K562 (cell line): ENCODE data around the gene TBC1D1. TPM values are rescaled to one million over a fixed set of nuclear protein-coding genes. Genes with fewer than 3 reads are reported as not detected.

ENCODE experiments used
- ATAC-seq: fragments of 200-7000 bp; cut with Tn5 transposase; 3 replicates; pipeline ENCODE4 v1.9.1; 2020; ENCODE audit warnings: moderate library complexity
- BruUV-seq: library from RNA; stranded (reverse); fragments of 400-500 nt; replicated peaks from 2 replicates; lab custom pipeline; 2021; lab: Mats Ljungman, UMichigan
- CTCF ChIA-PET: fragments of 300-600 bp; formaldehyde crosslinking; extraction: SDS; loops from one replicate; lab custom pipeline; 2021; ENCODE audit warnings: low intra/inter-chr PET ratio; lab: Yijun Ruan, JAX
- POLR2A ChIA-PET: fragments of 300-600, 350-650 bp; sonication (Branson Sonifier 250); formaldehyde crosslinking; extraction: SDS; loops from one replicate; lab custom pipeline; 2021; ENCODE audit warnings: antibody characterized with exemption, inconsistent platforms; lab: Yijun Ruan, JAX
- DNase-seq, 4 experiments: peaks; one replicate each; pipeline versions ENCODE4 v3.0.0 to v3.0.0-alpha.2; 2011 to 2018; ENCODE audit warnings: low spot score in 3 of 4, mixed read lengths in 3 of 4; ENCODE audit errors: extremely low read depth in 1 of 4
- FAIRE-seq: peaks from 2 replicates; lab custom pipeline; 2011; peaks lifted over from hg19 to GRCh38; lab: Jason Lieb, UNC
- H2AFZ ChIP-seq: 2 replicates; pipeline ENCODE4 v1.6.0; 2011; ENCODE audit warnings: low read depth, low read length, control low read depth, inconsistent platforms
- H3K27ac ChIP-seq: fragments of 200-600 bp; 3 replicates; pipeline ENCODE4 v1.8.0; 2011; ENCODE audit warnings: low read depth, mild to moderate bottlenecking, control low read depth, inconsistent platforms, low read length, moderate library complexity, mixed read lengths; ENCODE audit errors: extremely low read depth
- H3K27me3 ChIP-seq, 2 experiments: fragments of 300-600 bp in 1 of 2; 2 replicates in 1 of 2; 3 replicates in 1 of 2; pipeline versions ENCODE4 v1.6.0 to v1.8.0; 2011; ENCODE audit warnings: inconsistent platforms in 2 of 2, low read length in 2 of 2, mild to moderate bottlenecking in 1 of 2, mixed read lengths in 1 of 2, moderate library complexity in 1 of 2; ENCODE audit not compliant: control insufficient read depth in 2 of 2, insufficient read depth in 2 of 2
- H3K36me3 ChIP-seq: fragments of 300-600 bp; 3 replicates; pipeline ENCODE4 v1.8.0; 2011; ENCODE audit warnings: mild to moderate bottlenecking, low read length, inconsistent platforms; ENCODE audit not compliant: control insufficient read depth, insufficient read depth
- H3K4me1 ChIP-seq, 2 experiments: fragments of 200-600 bp in 1 of 2; replicated peaks in 1 of 2; 2 replicates in 1 of 2; 3 replicates in 1 of 2; pipeline versions ENCODE4 v1.5.1 to v1.8.0; 2011; ENCODE audit warnings: inconsistent platforms in 2 of 2, low read length in 2 of 2, mild to moderate bottlenecking in 1 of 2, mixed read lengths in 1 of 2, moderate library complexity in 1 of 2; ENCODE audit not compliant: control insufficient read depth in 2 of 2, insufficient read depth in 2 of 2
- H3K4me2 ChIP-seq: 2 replicates; pipeline ENCODE4 v1.6.1; 2011; ENCODE audit warnings: low read length, control low read depth, inconsistent platforms, mixed read lengths; ENCODE audit not compliant: insufficient read depth
- H3K4me3 ChIP-seq: fragments of 200-600 bp; sonication (generic), shearing (Covaris generic); 2 replicates; pipeline ENCODE4 v1.5.1; 2016; ENCODE audit warnings: control low read depth, inconsistent platforms
- H3K79me2 ChIP-seq: fragments of 200-600 bp; 3 replicates; pipeline ENCODE4 v1.8.0; 2011; ENCODE audit warnings: low read length, inconsistent platforms; ENCODE audit not compliant: control insufficient read depth, insufficient read depth
- H3K9ac ChIP-seq, 2 experiments: 2 replicates each; pipeline versions ENCODE4 v1.6.0 to v1.6.1; 2011; ENCODE audit warnings: low read depth in 2 of 2, low read length in 2 of 2, control low read depth in 1 of 2, inconsistent platforms in 1 of 2, mild to moderate bottlenecking in 1 of 2, mixed read lengths in 1 of 2; ENCODE audit not compliant: insufficient read depth in 1 of 2
- H3K9me1 ChIP-seq: one replicate; pipeline ENCODE4 v1.6.0; 2011; ENCODE audit warnings: inconsistent platforms, mild to moderate bottlenecking, low read length, moderate library complexity; ENCODE audit not compliant: control insufficient read depth, insufficient read depth
- H3K9me3 ChIP-seq: replicated peaks from 2 replicates; pipeline ENCODE4 v1.5.1; 2011; ENCODE audit warnings: low read depth, low read length, inconsistent platforms; ENCODE audit not compliant: control insufficient read depth, insufficient read depth
- H4K20me1 ChIP-seq: replicated peaks from 2 replicates; pipeline ENCODE4 v1.6.1; 2011; ENCODE audit warnings: low read length, inconsistent platforms, mixed read lengths; ENCODE audit not compliant: control insufficient read depth, insufficient read depth
- ATF7 ChIP-seq: fragments of 450-650 bp; IDR thresholded peaks from 2 replicates; pipeline ENCODE4 v1.7.1; 2014; ENCODE audit warnings: mild to moderate bottlenecking, moderate library complexity
- BHLHE40 ChIP-seq: IDR thresholded peaks from 2 replicates; pipeline ENCODE4 v1.6.1; 2011; ENCODE audit warnings: low read length, improper control_type of control experiment
- BMI1 ChIP-seq: fragments of 150-350 bp; IDR thresholded peaks from 2 replicates; pipeline ENCODE4 v1.6.1; 2014; ENCODE audit warnings: low read length
- CCAR2 ChIP-seq: fragments of 200-400 bp; formaldehyde crosslinking; IDR thresholded peaks from 2 replicates; pipeline ENCODE4 v1.6.1; 2017; ENCODE audit warnings: mild to moderate bottlenecking, low read depth, low read length
- CHD1 ChIP-seq: fragments of 200-600 bp; sonication (generic); IDR thresholded peaks from one replicate; pipeline ENCODE4 v1.6.1; 2012; ENCODE audit warnings: mild to moderate bottlenecking, moderate library complexity, low read length, inconsistent platforms
- CREBBP ChIP-seq: IDR thresholded peaks from one replicate; pipeline ENCODE4 v1.6.1; 2012; ENCODE audit warnings: low read depth, mild to moderate bottlenecking, control low read depth, inconsistent platforms, low read length
- E2F3 ChIP-seq: fragments of 250-450 bp; sonication (Bioruptor Pico); IDR thresholded peaks from 2 replicates; pipeline ENCODE4 v1.4.0; 2020; ENCODE audit warnings: mild to moderate bottlenecking
- ELK3 ChIP-seq: fragments of 450-650 bp; formaldehyde crosslinking; IDR thresholded peaks from 2 replicates; pipeline ENCODE4 v1.4.0; 2020; ENCODE audit warnings: mild to moderate bottlenecking
- FOXJ2 ChIP-seq: fragments of 200-800 bp; sonication (Bioruptor generic); IDR thresholded peaks from 2 replicates; pipeline ENCODE4 v1.6.1; 2016; ENCODE audit warnings: missing genetic modification characterization, missing compliant biosample characterization
- HINFP ChIP-seq: fragments of 450-650 bp; conservative IDR thresholded peaks from 2 replicates; pipeline ENCODE4 v1.6.1; 2016; ENCODE audit warnings: missing genetic modification characterization, low read depth, mild to moderate bottlenecking, control low read depth, missing compliant biosample characterization
- KDM5B ChIP-seq: fragments of 200-600 bp; sonication (generic); IDR thresholded peaks from 2 replicates; pipeline ENCODE4 v1.6.1; 2012; ENCODE audit warnings: low read depth, mild to moderate bottlenecking, moderate library complexity, low read length, control low read depth, inconsistent platforms; ENCODE audit not compliant: insufficient replicate concordance
- MAZ ChIP-seq, 2 experiments: fragments of 450-650 bp in 1 of 2; sonication (generic) in 1 of 2; formaldehyde crosslinking; IDR thresholded peaks in 1 of 2; conservative IDR thresholded peaks in 1 of 2; 2 replicates each; pipeline versions ENCODE4 v1.4.0 to v1.5.0; 2020; ENCODE audit warnings: mild to moderate bottlenecking in 1 of 2, missing genetic modification reagents in 1 of 2
- RHOXF2B ChIP-seq: fragments of 250-450 bp; sonication (Bioruptor Pico); conservative IDR thresholded peaks from 2 replicates; pipeline ENCODE4 v1.5.1; 2021
- TEAD2 ChIP-seq: fragments of 450-650 bp; IDR thresholded peaks from 2 replicates; pipeline ENCODE4 v1.6.1; 2016; ENCODE audit warnings: missing genetic modification characterization, control low read depth, missing compliant biosample characterization
- ZBED1 ChIP-seq: IDR thresholded peaks from 2 replicates; pipeline ENCODE4 v1.6.1; 2014
- ZNF143 ChIP-seq: sonication (generic); formaldehyde crosslinking; IDR thresholded peaks from 2 replicates; pipeline ENCODE4 v1.9.0; 2022; ENCODE audit warnings: mild to moderate bottlenecking, missing genetic modification reagents
- ZNF444 ChIP-seq: fragments of 250-450 bp; sonication (Bioruptor Pico); IDR thresholded peaks from 2 replicates; pipeline ENCODE4 v1.4.0; 2020; ENCODE audit warnings: mild to moderate bottlenecking, moderate library complexity
- WGBS: fragments of 100-300 bp; shearing (Covaris generic); methylation state at CpG from one replicate; pipeline ENCODE4 v1.1.6; 2016; ENCODE audit warnings: low coverage, mixed read lengths; ENCODE audit not compliant: insufficient coverage; ENCODE audit errors: missing lambda C conversion rate; 5-methylcytosine and 5-hydroxymethylcytosine counted together
- in situ Hi-C: fragments of 300-500 bp; cut with MboI; formaldehyde crosslinking; loops from 4 replicates; pipeline ENCODE4 v1.15.0; 2018; ENCODE audit warnings: inconsistent platforms, mixed read lengths
- intact Hi-C: fragments of 100-400 bp; cut with micrococcal nuclease; formaldehyde crosslinking; loops from 2 replicates; pipeline ENCODE4 v1.14.2; 2022
- polyA plus RNA-seq, 8 experiments: library from polyadenylated mRNA; depleted of rRNA in 4 of 8; stranded (reverse) in 5 of 8; unstranded in 3 of 8; fragments of >200 nt; fragmentation: Nextera tagmentation in 2 of 8; fragmentation: Illumina TruSeq in 1 of 8; extraction: Ambion mirVana in 2 of 8; extraction: Trizol in 1 of 8; gene quantifications; 2 replicates each; pipeline versions ENCODE4 v1.2.1 to v1.2.3, GENCODE V29; 2011 to 2014; ENCODE audit warnings: inconsistent platforms in 1 of 8, missing spikeins in 1 of 8
- total RNA-seq, 7 experiments: library from RNA; depleted of rRNA in 6 of 7; stranded (reverse); fragments of >200 nt in 6 of 7; fragmentation: Illumina TruSeq in 2 of 7; extraction: Trizol in 2 of 7; gene quantifications; 2 replicates each; pipeline versions ENCODE4 v1.2.1 to v1.2.3, GENCODE V29; 2011 to 2021; ENCODE audit warnings: low replicate concordance in 1 of 7
- TF ChIP-seq, protein P1 (sequence below), 2 experiments: fragments of 450-650 bp in 1 of 2; sonication (generic) in 1 of 2; formaldehyde crosslinking in 1 of 2; IDR thresholded peaks in 1 of 2; conservative IDR thresholded peaks in 1 of 2; 2 replicates each; pipeline versions ENCODE4 v1.6.1 to v1.8.1; 2016 to 2023; ENCODE audit warnings: mild to moderate bottlenecking in 2 of 2, moderate library complexity in 2 of 2, inconsistent platforms in 1 of 2, missing genetic modification reagents in 1 of 2

TBC1D1 gene
- total and polyA plus RNA-seq, 9 of the 15 experiments (the other 6 are each of a cell fraction or from before 2014, with no cell fraction given) = 0.59 to 14.2 (median 8.8) TPM

DNA sequence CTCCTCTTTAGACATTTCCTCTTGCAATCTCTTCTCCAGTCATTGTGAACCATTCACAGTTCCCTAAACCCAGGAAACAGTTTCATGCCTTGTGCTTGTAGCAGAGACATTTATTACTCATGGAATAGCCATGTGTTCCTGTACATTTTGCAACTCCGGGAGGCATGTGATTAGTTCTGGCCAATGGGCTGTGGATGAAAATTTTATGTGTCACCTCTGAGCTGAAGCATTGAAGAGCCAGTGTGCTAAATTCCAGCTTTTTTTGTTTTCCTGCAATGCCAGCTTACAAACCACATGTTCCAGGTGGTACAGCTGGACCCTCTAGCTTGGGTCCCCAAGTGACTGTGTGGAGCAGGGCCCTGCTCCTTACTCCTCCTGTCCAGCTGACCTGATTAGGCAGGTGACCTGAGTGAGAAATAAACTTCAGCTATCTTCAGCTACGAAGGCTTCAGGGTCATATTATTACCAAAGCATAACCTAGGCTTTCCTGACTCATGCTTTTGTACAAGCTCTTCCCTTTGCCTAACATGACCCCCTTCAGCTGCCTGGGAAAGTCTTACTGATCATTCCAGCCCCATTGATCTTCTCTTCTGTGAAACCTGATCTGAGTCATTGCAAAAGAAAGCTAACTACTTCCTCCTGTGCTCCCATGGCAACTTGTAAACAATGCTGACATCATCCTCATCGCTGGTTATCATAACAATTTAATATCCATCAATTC, 269.8 kb downstream of the TBC1D1 start:
- H3K36me3 ChIP-seq = no peaks in the 10 kb centered on the region
- WGBS = 11% methylated on average over 3 of the region's 3 CpGs
- peaks cover 0 to 9% of the 10 kb centered on the region in 2 experiments; a peak in 2 of 5 replicates for H3K4me1 ChIP-seq
- H3K9me3 ChIP-seq = peaks cover 2% of the 10 kb centered on the region; the same call in 1 of the 2 replicates
- in situ Hi-C loops = no loop called here
- H2AFZ ChIP-seq = no peak overlapping the region
- no peak overlapping the region for H3K4me3 ChIP-seq
- peaks cover 0 to 4% of the 10 kb centered on the region in 2 experiments; a peak in 1 of 5 replicates for H3K27me3 ChIP-seq
- no TSS peak for BruUV-seq
- intact Hi-C loops = loop anchor here (10.0 kb wide), 1 partner anchor 356 kb away; no protein-coding TSS in a partner anchor
- FAIRE-seq = peak; percentile 37
- CTCF ChIA-PET = no interaction called here
- H3K27ac ChIP-seq = no peak overlapping the region
- no peaks in the 10 kb centered on the region for H4K20me1 ChIP-seq
- DNase-seq = peak in 2 of 4 experiments; percentile 18 to 23
- H3K4me2 ChIP-seq = no peak overlapping the region
- no peaks in the 10 kb centered on the region for H3K79me2 ChIP-seq
- H3K9ac ChIP-seq = no peak overlapping the region
- no peaks in the 10 kb centered on the region for H3K9me1 ChIP-seq
- POLR2A ChIA-PET = interaction anchor here (0.6 to 1.0 kb wide), 5 partner anchors 8 to 1842 kb away, joined by 3 to 5 read pairs (median 3); no protein-coding TSS in a partner anchor
- ATAC-seq = peak; percentile 48; the same call in 2 of the 3 replicates
- TF ChIP-seq CCAR2 (no peak), ZNF143 (no peak), ELK3 (CRISPR knock-in tag) (no peak), CHD1 (no peak), FOXJ2 (peak; percentile 98), RHOXF2B (CRISPR knock-in tag) (no peak), E2F3 (CRISPR knock-in tag) (no peak), ATF7 (peak; percentile 92), CREBBP (no peak), BMI1 (peak; percentile 71; the same call in 1 of the 2 replicates), ZNF444 (no peak), ZBED1 (no peak), HINFP (tag) (no peak), BHLHE40 (no peak), TEAD2 (tag) (no peak), KDM5B (no peak), MAZ (CRISPR knock-in tag; conservative IDR thresholded peaks at IDR 0.05 in 1 of 2, IDR thresholded peaks at IDR 0.05 in 1 of 2) (no peak)
- TF ChIP-seq, protein P1, sequence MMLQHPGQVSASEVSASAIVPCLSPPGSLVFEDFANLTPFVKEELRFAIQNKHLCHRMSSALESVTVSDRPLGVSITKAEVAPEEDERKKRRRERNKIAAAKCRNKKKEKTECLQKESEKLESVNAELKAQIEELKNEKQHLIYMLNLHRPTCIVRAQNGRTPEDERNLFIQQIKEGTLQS (IDR thresholded peaks at IDR 0.05) = peak; percentile 86
- TF ChIP-seq, protein P1 (CRISPR knock-in tag; conservative IDR thresholded peaks at IDR 0.05) = peak; percentile 60; the same call in 1 of the 2 replicates
